Measurements from ENCODE around the gene FAF1.

FAF1 gene

GRCh38 chr1:50458507-50458906 lies 501.6 kb downstream of the FAF1 start:
- ChIA-PET POLR2A (no interaction called here), CTCF (interaction anchor here (0.6 kb wide), 1 partner anchor 23 kb away, joined by 3 read pairs; no protein-coding TSS in a partner anchor)
- DNase-seq (ENCODE audit: extremely low spot score), result no peak
- TF ChIP-seq ARNT (IDR thresholded peaks at IDR 0.05), result no peak
- no peak for TF ChIP-seq HDGF (IDR thresholded peaks at IDR 0.05; ENCODE audit: borderline replicate concordance)
- TF ChIP-seq FOXM1 (IDR thresholded peaks at IDR 0.05; ENCODE audit: borderline replicate concordance), result no peak
- TF ChIP-seq CTBP1 (IDR thresholded peaks at IDR 0.05; ENCODE audit: borderline replicate concordance), result no peak
- no peak for TF ChIP-seq FOXK2 (IDR thresholded peaks at IDR 0.05)
- TF ChIP-seq BHLHE40 (IDR thresholded peaks at IDR 0.05; ENCODE audit: borderline replicate concordance), result no peak
- no peak for TF ChIP-seq SUZ12 (IDR thresholded peaks at IDR 0.05)
- TF ChIP-seq L3MBTL2 (conservative IDR thresholded peaks at IDR 0.05), result no peak
- TF ChIP-seq PKNOX1 (IDR thresholded peaks at IDR 0.05), result no peak
- no peak for TF ChIP-seq TARDBP (IDR thresholded peaks at IDR 0.05)
- TF ChIP-seq ELF4 (IDR thresholded peaks at IDR 0.05), result no peak
- no peak for TF ChIP-seq SP1 (IDR thresholded peaks at IDR 0.05)
- TF ChIP-seq NFRKB (IDR thresholded peaks at IDR 0.05), result no peak

- TF ChIP-seq BHLHE40 (IDR thresholded peaks at IDR 0.05; ENCODE audit: borderline replicate concordance), result no peak
- no peak for TF ChIP-seq FOXK2 (IDR thresholded peaks at IDR 0.05)
- TF ChIP-seq LEF1 (IDR thresholded peaks at IDR 0.05; ENCODE audit: borderline replicate concordance), result no peak
- no peak for TF ChIP-seq HDGF (IDR thresholded peaks at IDR 0.05; ENCODE audit: borderline replicate concordance)
- TF ChIP-seq SP1 (IDR thresholded peaks at IDR 0.05), result no peak
- no peak for TF ChIP-seq SUZ12 (IDR thresholded peaks at IDR 0.05)
- no peak for TF ChIP-seq ZNF384 (IDR thresholded peaks at IDR 0.05)
- no peak for TF ChIP-seq FOXM1 (IDR thresholded peaks at IDR 0.05; ENCODE audit: borderline replicate concordance)
- no peak for TF ChIP-seq L3MBTL2 (conservative IDR thresholded peaks at IDR 0.05)
- no peak for TF ChIP-seq PKNOX1 (IDR thresholded peaks at IDR 0.05)
- no peak for TF ChIP-seq CTBP1 (IDR thresholded peaks at IDR 0.05; ENCODE audit: borderline replicate concordance)
- no peak for TF ChIP-seq ELF4 (IDR thresholded peaks at IDR 0.05)
- no peak for TF ChIP-seq FOXA1 (IDR thresholded peaks at IDR 0.05)
- TF ChIP-seq ARNT (IDR thresholded peaks at IDR 0.05), result no peak
- TF ChIP-seq TARDBP (IDR thresholded peaks at IDR 0.05), result no peak
- no peak for TF ChIP-seq NFRKB (IDR thresholded peaks at IDR 0.05)
- ChIA-PET CTCF (interaction anchor here (0.6 kb wide), 1 partner anchor 106 kb away, joined by 3 read pairs; no protein-coding TSS in a partner anchor), POLR2A (no interaction called here)
- DNase-seq (ENCODE audit: extremely low spot score), result no peak
Measured at GRCh38 chr1:50454911-50455310, 505.2 kb downstream of the FAF1 start.

GRCh38 chr1:50453266-50453665 lies 506.8 kb downstream of the FAF1 start:
- no peak for DNase-seq (ENCODE audit: extremely low spot score)
- TF ChIP-seq PKNOX1 (IDR thresholded peaks at IDR 0.05), result no peak
- TF ChIP-seq FOXK2 (IDR thresholded peaks at IDR 0.05), result no peak
- TF ChIP-seq FOXM1 (IDR thresholded peaks at IDR 0.05; ENCODE audit: borderline replicate concordance), result no peak
- TF ChIP-seq ZNF384 (IDR thresholded peaks at IDR 0.05), result no peak
- no peak for TF ChIP-seq NFRKB (IDR thresholded peaks at IDR 0.05)
- no peak for TF ChIP-seq ARNT (IDR thresholded peaks at IDR 0.05)
- no peak for TF ChIP-seq HDGF (IDR thresholded peaks at IDR 0.05; ENCODE audit: borderline replicate concordance)
- TF ChIP-seq L3MBTL2 (conservative IDR thresholded peaks at IDR 0.05), result no peak
- TF ChIP-seq TARDBP (IDR thresholded peaks at IDR 0.05), result no peak
- TF ChIP-seq ELF4 (IDR thresholded peaks at IDR 0.05), result no peak
- no peak for TF ChIP-seq FOXA1 (IDR thresholded peaks at IDR 0.05)
- no peak for TF ChIP-seq SUZ12 (IDR thresholded peaks at IDR 0.05)
- no peak for TF ChIP-seq SP1 (IDR thresholded peaks at IDR 0.05)
- no peak for TF ChIP-seq CTBP1 (IDR thresholded peaks at IDR 0.05; ENCODE audit: borderline replicate concordance)
- no peak for TF ChIP-seq LEF1 (IDR thresholded peaks at IDR 0.05; ENCODE audit: borderline replicate concordance)
- TF ChIP-seq BHLHE40 (IDR thresholded peaks at IDR 0.05; ENCODE audit: borderline replicate concordance), result no peak
- ChIA-PET CTCF (no interaction called here), POLR2A (no interaction called here)

GRCh38 chr1:50452700-50453099 lies 507.4 kb downstream of the FAF1 start:
- ChIA-PET CTCF (no interaction called here), POLR2A (no interaction called here)
- TF ChIP-seq SUZ12 (IDR thresholded peaks at IDR 0.05) (no peak), ZNF384 (IDR thresholded peaks at IDR 0.05) (no peak), NFRKB (IDR thresholded peaks at IDR 0.05) (no peak), TARDBP (IDR thresholded peaks at IDR 0.05) (no peak), CTBP1 (IDR thresholded peaks at IDR 0.05; ENCODE audit: borderline replicate concordance) (no peak), ARNT (IDR thresholded peaks at IDR 0.05) (no peak), LEF1 (IDR thresholded peaks at IDR 0.05; ENCODE audit: borderline replicate concordance) (no peak), FOXA1 (IDR thresholded peaks at IDR 0.05) (no peak), HDGF (IDR thresholded peaks at IDR 0.05; ENCODE audit: borderline replicate concordance) (no peak), PKNOX1 (IDR thresholded peaks at IDR 0.05) (no peak), BHLHE40 (IDR thresholded peaks at IDR 0.05; ENCODE audit: borderline replicate concordance) (no peak), ELF4 (IDR thresholded peaks at IDR 0.05) (no peak), L3MBTL2 (conservative IDR thresholded peaks at IDR 0.05) (no peak), FOXM1 (IDR thresholded peaks at IDR 0.05; ENCODE audit: borderline replicate concordance) (no peak)
- DNase-seq (ENCODE audit: extremely low spot score), result no peak

GRCh38 chr1:50450861-50451653 lies 509.0 kb downstream of the FAF1 start:
- ChIA-PET CTCF (no interaction called here), POLR2A (no interaction called here)
- DNase-seq (ENCODE audit: extremely low spot score), result no peak
- no peak for TF ChIP-seq FOXA1 (IDR thresholded peaks at IDR 0.05)
- TF ChIP-seq SUZ12 (IDR thresholded peaks at IDR 0.05), result no peak
- no peak for TF ChIP-seq BHLHE40 (IDR thresholded peaks at IDR 0.05; ENCODE audit: borderline replicate concordance)
- TF ChIP-seq NFRKB (IDR thresholded peaks at IDR 0.05), result no peak
- no peak for TF ChIP-seq L3MBTL2 (conservative IDR thresholded peaks at IDR 0.05)
- no peak for TF ChIP-seq CTBP1 (IDR thresholded peaks at IDR 0.05; ENCODE audit: borderline replicate concordance)
- TF ChIP-seq SP1 (IDR thresholded peaks at IDR 0.05), result no peak
- no peak for TF ChIP-seq ARNT (IDR thresholded peaks at IDR 0.05)
